GDM1 (cell line): ENCODE data around the gene IFITM1.
"Not testable (repeated sequence)": the region's sequence is repeated elsewhere in the genome, so short reads cannot be mapped to it uniquely, and the experiment has no call there.

Experiments
- DNase-seq: peaks from one replicate; lab custom pipeline; 2025; lab: John Stamatoyannopoulos, UW

IFITM1 gene

DNA sequence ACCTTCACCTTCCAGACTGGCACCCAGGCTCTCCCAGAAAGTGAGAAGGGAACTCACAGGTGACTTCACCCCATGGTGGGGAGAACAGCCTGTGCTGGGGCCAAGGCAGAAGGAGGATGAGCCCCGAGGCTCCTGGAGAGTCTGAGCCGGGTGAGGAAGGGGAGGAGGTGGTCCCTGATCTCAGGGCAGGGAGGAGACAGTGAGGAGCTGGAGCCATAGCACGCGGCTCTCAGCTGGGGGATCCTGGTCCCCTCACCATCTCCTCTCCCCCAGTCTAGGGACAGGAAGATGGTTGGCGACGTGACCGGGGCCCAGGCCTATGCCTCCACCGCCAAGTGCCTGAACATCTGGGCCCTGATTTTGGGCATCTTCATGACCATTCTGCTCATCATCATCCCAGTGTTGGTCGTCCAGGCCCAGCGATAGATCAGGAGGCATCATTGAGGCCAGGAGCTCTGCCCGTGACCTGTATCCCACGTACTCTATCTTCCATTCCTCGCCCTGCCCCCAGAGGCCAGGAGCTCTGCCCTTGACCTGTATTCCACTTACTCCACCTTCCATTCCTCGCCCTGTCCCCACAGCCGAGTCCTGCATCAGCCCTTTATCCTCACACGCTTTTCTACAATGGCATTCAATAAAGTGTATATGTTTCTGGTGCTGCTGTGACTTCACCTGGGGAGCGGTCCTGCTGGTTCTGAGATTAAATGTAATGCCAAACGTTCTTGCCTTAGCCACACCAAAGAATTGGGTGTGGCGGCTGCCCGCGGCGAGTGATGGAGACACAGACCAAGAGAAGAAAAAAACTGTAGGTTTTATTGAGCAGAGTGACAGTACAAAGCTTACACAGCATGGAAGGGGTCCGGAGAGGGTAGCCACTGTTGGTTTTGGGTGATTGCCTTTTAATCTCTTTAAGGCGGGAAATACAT is 4.8 kb upstream of the IFITM1 start:
- not testable (repeated sequence) for DNase-seq

DNA sequence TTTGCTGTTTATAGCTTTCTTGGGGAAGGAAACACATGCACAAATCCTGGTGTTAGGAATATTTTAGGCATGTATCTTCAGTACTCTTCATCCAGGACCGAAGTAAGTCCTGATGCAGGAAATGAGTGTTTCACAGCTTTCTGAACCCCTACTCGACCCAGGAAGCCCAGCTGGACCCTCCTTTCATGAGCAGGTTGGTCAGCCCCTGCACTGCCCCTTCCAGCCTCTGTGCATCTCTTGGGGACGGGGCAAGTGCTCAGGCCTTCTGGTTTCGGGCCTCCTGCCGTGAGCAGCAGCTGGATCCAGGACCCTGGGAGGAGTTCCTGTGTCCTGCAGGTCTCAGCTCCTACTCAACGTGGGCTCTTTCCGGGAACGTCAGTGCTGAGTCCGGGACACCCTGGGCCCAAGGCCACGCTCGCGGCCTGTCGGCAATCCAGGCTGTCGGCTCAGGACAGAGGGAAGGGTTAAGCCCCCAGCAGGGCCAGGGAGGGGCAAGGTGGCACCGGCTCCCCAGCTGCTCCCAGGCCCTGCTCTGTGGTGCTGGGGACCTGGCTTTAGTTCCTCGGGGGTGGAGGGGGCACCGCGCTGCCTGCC is 3.8 kb upstream of the IFITM1 start:
- DNase-seq, result not testable (repeated sequence)

DNA sequence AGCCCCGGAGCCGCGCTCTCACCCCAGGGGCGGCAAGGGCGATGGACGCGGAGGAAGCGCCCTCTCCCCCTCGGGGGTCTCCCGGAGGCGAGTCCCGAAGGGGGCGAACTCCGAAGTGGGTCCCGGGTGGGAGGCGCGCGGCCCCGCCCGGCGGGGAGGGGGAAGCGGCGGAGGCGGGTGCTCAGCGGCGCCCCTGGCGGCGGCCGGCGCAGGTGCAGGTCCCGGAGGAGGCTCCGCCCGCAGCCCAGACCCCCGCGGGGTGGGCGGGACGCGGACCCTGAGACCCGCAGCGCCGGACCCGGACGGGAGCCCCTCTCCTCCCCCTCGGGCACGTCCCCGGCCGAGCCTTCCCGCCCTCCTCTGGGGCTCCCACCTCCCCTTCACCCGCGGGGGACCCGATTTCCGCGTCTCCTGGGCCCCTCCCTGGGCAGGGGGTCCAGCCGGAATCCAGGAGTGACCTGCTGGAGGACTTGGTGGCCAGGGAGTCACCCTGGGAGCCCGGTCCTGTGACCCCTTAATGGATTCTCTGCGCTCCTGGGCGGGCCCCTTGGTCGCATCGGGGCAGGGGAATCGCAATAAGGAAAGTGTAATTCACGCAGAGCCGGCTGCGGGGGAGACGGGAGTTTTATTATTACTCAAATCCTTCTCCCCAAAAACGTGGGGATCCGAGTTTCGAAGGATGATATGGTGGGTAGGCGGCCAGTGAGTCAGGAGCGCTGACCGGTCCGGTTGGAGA is 2.7 kb upstream of the IFITM1 start:
- DNase-seq, result not testable (repeated sequence)

DNA sequence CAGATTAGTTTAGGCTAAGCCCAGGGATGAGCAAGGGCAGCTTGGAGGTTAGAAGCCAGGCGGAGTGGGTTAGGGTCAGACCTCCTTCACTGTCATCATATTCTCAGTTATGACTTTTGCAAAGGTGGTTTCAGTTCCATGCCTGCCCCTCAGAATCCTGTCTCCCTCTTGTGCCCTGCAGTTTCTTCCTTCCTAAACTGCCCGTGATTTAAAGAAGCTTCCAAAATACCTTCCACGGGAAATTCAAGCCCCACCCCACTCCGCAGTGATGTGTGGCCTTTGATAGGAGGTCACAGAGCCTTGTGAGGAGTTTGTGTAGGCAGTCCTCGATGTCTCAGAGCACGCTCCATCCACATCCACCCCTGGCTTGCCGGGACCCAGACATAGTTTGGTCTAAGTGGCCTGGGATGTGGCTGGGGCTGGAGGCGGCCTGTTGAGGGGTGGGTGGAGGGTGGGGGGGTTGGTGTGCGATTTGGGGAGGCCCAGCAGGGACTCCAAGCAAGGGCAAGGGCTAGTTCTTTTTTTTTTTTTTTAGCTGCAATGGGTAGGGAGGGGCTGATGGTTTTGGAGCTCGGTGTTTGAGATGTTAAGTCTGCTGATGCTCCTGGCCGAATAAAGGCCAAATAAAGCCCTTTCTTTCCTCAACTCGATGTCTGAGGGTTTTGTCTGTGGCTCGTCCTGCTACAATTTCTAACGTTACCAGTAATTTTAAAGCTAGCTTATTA is 1.6 kb upstream of the IFITM1 start:
- no peak for DNase-seq

DNA sequence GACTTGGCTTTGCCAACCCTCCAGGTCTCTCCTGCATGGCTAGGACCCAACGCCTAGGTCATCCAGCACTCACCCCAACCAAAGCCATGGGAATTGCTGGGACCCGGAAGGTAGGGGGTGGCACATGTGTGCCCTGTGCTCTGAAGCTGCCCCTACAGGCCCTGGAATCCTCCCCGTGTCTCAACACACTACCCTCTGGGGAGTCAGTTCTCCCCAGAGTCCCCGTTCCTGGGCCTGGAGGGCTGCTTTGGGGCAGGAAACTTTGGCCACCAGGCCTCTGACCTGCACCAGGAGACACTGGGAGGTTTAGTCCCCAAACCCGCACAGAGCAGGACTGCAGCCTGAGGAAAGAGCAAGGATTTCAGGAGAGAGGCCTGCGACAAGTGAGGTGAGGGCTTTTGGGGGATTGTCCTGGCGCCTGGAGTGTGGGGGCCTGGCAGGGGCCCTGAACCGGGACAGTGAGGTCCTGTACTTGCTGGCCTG is 495 bp upstream of the IFITM1 start:
- DNase-seq, result no peak

DNA sequence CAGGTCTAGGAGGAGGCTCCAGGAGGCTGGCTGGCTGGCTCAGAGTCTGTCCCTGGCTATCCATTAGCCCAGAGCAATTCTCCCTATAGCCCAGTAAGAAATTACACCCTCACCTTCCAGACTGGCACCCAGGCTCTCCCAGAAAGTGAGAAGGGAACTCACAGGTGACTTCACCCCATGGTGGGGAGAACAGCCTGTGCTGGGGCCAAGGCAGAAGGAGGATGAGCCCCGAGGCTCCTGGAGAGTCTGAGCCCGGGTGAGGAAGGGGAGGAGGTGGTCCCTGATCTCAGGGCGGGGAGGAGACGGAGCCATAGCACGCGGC is 675 bp downstream of the IFITM1 start:
- not testable (repeated sequence) for DNase-seq

DNA sequence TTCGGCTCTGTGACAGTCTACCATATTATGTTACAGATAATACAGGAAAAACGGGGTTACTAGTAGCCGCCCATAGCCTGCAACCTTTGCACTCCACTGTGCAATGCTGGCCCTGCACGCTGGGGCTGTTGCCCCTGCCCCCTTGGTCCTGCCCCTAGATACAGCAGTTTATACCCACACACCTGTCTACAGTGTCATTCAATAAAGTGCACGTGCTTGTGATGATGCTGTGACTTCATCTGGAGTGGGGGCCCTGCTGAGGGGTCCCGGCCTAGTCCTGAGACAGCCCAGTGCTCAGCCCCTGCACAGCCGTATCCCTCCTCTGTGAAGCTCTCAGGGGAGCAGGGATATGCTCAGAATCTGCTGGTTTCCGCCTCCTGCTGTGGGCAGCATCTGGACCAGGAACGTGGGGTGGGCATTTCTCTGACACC is 1.2 kb downstream of the IFITM1 start:
- DNase-seq, result no peak

DNA sequence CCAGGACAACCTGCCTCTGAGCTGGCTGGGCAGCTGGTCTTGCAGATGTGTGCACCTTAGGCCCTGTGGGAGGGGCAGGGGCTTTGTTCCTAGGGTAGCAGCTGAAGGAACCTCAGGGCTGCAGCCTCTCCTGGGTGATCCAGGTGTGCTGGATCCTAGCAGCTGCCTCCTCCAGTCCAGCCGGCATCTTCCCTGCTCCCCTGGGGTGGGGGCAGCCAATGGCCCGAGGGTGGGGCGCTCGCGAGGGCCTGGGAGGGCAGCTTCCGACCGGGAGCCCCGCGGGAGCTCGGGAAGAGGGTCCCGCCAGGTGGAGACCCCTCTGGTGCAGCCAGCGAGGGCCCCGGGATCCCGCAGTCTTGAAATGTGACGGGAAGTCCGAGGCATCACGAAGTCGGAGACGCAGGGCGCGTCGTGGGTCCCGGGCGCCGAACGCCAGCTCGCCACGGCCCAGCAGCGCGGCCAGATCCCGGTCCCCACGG is 1.7 kb downstream of the IFITM1 start:
- no peak for DNase-seq

DNA sequence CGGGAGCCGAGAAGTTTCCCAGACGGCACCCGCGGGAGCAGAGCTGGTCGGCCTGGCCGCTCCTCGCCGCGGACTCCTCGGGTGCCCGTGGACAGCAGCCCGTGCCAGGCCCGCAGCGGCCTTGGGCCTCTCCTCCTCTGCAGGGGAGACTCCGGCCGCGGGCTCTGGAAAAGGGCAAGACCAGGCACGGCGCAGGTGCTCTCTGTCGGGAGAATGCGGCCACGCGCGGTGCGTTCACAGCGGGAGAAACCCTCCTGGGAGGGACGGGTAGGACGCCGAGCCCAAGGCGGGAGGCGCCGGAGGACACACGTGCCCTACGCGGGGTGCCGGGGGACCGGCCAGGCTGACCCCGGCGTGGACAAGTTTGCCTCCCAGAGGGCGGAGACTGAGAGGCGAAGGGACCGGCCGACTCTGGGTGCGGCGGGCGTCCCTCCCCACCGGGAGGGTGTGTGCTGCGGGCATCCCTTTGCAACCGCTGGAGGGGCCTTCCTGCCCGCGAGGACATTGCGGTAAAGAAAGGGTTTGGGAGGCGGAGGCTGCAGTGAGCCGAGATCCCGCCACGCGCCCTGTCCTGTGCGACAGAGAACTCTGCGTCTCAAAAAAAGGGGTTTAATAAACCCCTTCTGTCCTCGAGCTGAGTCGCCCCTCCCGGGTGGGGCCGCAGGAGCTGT is 2.3 kb downstream of the IFITM1 start:
- no peak for DNase-seq

DNA sequence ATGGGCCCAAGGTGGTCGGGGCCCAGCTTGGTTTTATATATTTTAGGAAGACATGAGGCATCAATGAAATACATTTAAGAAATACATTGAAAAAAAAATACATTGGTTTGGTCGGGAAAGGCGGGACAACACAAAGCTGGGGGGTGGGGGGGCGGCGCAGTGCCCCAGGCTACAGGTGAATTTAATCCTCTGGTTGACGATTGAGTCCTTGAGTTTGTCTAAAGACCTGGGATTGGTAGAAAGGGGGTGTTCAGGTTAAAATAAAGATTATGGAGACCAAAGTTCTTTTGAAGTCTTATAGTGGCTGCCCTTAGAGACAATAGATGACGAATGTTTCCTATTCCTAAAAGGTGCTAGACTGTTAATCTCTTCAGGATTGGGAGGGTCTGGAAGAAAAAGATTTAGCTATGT is 3.1 kb downstream of the IFITM1 start:
- DNase-seq, result no peak

DNA sequence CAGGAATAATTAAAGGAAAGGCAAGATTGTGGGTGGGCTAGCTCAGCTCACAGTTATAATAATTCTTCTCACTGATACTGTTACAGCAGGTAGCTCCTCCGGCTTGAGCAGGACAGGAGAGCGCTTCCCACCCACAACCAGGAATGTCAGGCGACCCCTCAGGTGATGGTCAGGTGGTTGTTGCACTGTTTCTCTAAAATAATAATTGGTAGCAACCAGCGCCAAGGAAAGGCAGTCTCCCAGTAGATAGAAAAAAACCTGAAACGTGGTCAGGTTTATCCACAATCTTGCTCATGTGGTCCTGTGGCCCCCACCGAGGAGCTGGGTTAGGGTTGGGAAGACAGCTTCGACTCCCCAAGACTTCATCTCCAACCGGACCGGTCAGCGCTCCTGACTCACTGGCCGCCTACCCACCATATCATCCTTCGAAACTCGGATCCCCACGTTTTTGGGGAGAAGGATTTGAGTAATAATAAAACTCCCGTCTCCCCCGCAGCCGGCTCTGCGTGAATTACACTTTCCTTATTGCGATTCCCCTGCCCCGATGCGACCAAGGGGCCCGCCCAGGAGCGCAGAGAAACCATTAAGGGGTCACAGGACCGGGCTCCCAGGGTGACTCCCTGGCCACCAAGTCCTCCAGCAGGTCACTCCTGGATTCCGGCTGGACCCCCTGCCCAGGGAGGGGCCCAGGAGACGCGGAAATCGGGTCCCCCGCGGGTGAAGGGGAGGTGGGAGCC is 4.0 kb downstream of the IFITM1 start:
- not testable (repeated sequence) for DNase-seq

DNA sequence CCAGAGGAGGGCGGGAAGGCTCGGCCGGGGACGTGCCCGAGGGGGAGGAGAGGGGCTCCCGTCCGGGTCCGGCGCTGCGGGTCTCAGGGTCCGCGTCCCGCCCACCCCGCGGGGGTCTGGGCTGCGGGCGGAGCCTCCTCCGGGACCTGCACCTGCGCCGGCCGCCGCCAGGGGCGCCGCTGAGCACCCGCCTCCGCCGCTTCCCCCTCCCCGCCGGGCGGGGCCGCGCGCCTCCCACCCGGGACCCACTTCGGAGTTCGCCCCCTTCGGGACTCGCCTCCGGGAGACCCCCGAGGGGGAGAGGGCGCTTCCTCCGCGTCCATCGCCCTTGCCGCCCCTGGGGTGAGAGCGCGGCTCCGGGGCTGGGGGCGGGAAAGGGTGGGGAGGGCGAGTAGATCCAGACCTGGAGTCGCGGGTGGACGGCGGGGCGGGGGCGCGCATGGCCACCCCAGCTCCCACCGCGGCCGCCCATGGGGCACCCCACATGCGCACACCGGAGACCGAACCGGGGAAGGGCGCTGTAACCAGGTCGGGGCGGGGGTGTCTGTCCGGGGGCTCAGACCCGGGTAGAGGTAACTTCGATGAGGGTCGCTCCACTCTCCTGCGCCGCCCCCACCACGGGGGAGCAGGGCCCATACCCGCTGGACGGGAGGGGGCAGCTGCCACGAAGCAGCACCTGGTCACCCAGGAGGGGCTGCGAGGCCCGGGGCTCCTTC is 4.7 kb downstream of the IFITM1 start:
- DNase-seq, result not testable (repeated sequence)

DNA sequence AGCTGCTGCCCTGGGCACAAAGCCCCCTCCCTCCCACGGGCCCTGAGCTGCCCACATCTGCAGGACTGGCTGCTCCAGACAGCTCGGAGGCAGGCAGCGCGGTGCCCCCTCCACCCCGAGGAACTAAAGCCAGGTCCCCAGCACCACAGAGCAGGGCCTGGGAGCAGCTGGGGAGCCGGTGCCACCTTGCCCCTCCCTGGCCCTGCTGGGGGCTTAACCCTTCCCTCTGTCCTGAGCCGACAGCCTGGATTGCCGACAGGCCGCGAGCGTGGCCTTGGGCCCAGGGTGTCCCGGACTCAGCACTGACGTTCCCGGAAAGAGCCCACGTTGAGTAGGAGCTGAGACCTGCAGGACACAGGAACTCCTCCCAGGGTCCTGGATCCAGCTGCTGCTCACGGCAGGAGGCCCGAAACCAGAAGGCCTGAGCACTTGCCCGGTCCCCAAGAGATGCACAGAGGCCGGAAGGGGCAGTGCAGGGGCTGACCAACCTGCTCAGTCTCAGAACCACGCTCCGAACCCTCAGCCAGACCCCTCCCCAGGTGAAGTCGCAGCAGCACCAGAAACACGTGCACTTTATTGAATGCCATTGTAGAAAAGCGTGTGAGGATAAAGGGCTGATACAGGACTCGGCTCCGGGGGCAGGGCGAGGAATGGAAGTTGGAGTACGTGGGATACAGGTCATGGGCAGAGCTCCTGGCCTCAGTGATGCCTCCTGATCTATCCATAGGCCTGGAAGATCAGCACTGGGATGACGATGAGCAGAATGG is 5.5 kb downstream of the IFITM1 start:
- not testable (repeated sequence) for DNase-seq

DNA sequence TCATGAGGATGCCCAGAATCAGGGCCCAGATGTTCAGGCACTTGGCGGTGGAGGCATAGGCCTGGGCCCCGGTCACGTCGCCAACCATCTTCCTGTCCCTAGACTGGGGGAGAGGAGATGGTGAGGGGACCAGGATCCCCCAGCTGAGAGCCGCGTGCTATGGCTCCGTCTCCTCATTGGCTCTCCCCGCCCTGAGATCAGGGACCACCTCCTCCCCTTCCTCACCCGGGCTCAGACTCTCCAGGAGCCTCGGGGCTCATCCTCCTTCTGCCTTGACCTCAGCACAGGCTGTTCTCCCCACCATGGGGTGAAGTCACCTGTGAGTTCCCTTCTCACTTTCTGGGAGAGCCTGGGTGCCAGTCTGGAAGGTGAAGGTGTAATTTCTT is 6.0 kb downstream of the IFITM1 start:
- DNase-seq, result not testable (repeated sequence)

DNA sequence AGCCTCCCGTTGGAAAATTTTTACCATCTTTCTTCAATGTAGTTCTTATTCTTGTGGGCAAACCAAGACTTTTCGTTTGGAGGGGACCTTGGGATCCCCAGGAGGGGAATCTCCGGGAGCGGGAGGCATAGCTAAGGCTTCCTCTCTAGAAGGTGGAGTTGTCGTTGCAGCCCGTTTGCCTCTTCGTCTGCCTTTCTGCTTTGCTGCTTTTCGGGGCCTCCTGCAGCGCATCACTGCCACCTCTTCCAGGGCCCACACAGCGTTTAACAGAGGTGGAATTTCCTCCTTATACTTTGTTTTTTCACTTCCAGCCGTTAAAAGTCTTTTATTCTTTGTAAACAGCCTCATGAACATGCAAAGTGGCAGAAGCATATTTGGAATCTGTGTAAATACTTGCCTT is 10.3 kb downstream of the IFITM1 start:
- DNase-seq, result no peak

DNA sequence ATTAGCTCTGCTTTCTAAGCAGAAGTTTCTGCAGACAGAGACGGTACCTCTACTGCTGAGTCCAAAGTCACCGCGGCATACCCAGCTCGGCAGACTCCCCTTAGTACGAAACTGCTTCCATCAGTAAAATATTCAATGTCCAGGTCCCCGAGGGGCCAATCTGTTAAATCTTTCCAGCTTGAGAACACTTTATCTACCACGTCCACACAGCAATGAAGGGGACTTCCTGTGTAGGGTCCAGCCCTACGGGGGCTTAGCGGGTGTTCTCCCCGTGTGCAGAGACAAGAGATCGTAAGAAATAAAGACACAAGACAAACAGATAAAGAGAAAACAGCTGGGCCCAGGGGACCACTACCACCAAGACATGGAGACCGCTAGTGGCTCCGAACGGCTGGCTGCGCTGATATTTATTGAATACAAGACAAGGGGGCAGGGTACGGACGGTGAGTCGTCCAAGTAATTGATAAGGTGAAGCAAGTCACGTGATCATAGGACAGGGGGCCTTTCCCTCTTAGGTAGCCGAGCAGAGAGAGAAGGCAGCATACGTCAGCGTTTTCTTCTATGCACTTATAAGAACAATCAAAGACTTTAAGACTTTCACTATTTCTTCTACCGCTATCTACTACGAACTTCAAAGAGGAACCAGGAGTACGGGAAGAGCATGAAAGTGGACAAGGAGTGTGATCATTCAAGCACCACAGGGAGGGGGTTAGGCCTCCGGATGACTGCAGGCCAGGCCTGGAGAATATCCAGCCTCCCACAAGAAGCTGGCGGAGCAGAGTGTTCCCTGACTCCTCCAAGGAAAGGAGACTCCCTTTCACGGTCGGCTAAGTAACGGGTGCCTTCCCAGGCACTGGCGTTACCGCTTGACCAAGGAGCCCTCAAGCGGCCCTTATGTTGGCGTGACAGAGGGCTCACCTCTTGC is 11.0 kb downstream of the IFITM1 start:
- not testable (repeated sequence) for DNase-seq

DNA sequence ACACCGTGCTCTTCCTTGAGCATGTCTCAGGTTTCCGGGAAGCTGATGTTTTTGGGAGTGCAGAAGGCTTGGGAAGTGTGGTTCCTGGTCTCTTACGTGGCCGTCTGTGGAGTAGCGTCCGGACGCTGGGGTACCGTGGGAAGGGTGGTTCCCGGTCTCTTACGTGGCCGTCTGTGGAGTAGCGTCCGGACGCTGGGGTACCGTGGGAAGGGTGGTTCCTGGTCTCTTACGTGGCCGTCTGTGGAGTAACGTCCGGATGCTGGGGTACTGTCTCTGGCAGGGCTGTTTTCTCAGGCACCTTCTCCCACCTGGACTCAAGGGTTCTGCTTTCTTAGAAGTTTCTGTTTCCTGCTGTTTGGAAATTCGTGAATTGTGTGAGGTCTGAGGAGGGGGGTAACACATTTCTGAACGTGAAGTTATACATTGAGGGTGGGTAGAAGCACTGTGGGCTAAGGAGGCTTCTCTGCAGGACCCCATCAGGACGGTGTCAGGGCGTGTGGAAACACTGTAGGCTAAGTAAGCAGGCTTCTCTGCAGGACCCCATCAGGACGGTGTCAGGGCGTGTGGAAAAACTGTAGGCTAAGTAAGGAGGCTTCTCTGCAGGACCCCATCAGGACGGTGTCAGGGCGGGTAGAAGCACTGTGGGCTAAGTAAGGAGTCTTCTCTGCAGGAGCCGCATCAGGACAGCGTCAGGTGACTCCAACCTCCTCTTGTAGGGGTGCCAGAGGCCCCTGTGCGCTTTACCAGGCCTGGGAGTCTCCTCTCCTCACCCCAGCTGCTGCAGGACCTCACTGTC is 12.2 kb downstream of the IFITM1 start:
- no peak for DNase-seq

DNA sequence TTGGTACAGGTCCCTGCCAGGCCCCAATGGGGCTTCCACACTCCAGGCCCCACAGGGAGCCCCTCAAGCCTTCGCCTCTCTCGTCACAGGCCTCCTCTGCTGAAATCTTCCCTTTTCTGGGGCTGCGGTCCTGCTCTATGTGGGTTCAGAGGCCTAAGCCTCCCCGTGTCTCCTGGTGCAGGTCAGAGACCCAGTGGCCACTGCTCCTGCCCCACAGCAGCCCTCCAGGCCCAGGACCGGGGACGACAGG is 12.7 kb downstream of the IFITM1 start:
- no peak for DNase-seq
